Muscle layer of duodenum (tissue), 2 donors: ENCODE data around the gene LMAN1L.

Source experiments
- H3K27ac ChIP-seq: one replicate; pipeline ENCODE4 v1.7.0; 2013; ENCODE audit warnings: mild to moderate bottlenecking, low read length
- H3K27me3 ChIP-seq: one replicate; pipeline ENCODE4 v1.7.0; 2013; ENCODE audit warnings: low read depth, mild to moderate bottlenecking, control low read depth, low read length
- H3K36me3 ChIP-seq, 2 donors: one replicate each; pipeline ENCODE4 v1.7.0; 2013; ENCODE audit warnings: low read length in 2 of 2, control low read depth in 1 of 2, mild to moderate bottlenecking in 1 of 2; ENCODE audit not compliant: insufficient read depth in 2 of 2, control insufficient read depth in 1 of 2
- H3K4me1 ChIP-seq, 2 donors: one replicate each; pipeline ENCODE4 v1.7.0; 2013; ENCODE audit warnings: low read length in 2 of 2, mild to moderate bottlenecking in 2 of 2, control low read depth in 1 of 2, moderate library complexity in 1 of 2; ENCODE audit not compliant: insufficient read depth in 2 of 2, control insufficient read depth in 1 of 2
- H3K4me3 ChIP-seq, 2 donors: one replicate each; pipeline ENCODE4 v1.7.0; 2013; ENCODE audit warnings: low read length in 2 of 2, low read depth in 1 of 2, mild to moderate bottlenecking in 1 of 2
- H3K9me3 ChIP-seq, 2 donors: one replicate each; pipeline ENCODE4 v1.7.0; 2013; ENCODE audit warnings: low read length in 2 of 2, control low read depth in 1 of 2, mild to moderate bottlenecking in 1 of 2; ENCODE audit not compliant: control insufficient read depth in 1 of 2
- donor health status: healthy.

The LMAN1L gene

DNA sequence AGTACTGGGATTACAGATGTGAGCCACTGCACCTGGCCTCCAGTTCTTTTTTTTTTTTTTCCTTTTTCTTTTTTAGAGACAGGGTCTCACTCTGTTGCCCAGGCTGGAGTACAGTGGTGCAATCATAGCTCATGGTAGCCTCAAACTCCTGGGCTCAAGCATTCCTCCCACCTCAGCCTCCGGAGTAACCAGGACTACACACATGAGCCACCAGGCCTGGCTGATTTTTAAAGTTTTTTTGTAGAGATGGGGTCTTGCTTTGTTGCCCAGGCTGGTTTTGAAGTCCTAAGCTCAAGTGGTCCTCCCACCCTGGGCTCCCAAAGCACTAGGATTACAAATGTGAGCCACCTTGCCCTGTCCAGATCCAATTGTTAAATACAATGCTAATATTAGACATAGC, 43.9 kb downstream of the LMAN1L start:
- H3K4me1 ChIP-seq, result peaks cover 5 to 27% of the 10 kb centered on the region in 2 donors
- H3K27me3 ChIP-seq, result no peaks in the 10 kb centered on the region
- peaks cover 23 to 28% of the 10 kb centered on the region in 2 donors for H3K36me3 ChIP-seq
- H3K9me3 ChIP-seq, result no peaks in the 10 kb centered on the region
- no peak overlapping the region for H3K4me3 ChIP-seq
- H3K27ac ChIP-seq, result no peak overlapping the region

GRCh38 chr15:74857082-74857655, 44.5 kb downstream of the LMAN1L start:
- no peak overlapping the region for H3K4me3 ChIP-seq
- peaks cover 5 to 27% of the 10 kb centered on the region in 2 donors for H3K4me1 ChIP-seq
- no peaks in the 10 kb centered on the region for H3K27me3 ChIP-seq
- H3K27ac ChIP-seq, result no peak overlapping the region
- H3K9me3 ChIP-seq, result no peaks in the 10 kb centered on the region
- peaks cover 17 to 22% of the 10 kb centered on the region in 2 donors for H3K36me3 ChIP-seq

GRCh38 chr15:74857671-74858368, 45.2 kb downstream of the LMAN1L start:
- H3K36me3 ChIP-seq, result peaks cover 10 to 15% of the 10 kb centered on the region in 2 donors
- H3K4me1 ChIP-seq, result peaks cover 5 to 27% of the 10 kb centered on the region in 2 donors
- no peaks in the 10 kb centered on the region for H3K9me3 ChIP-seq
- no peak overlapping the region for H3K27ac ChIP-seq
- no peak overlapping the region for H3K4me3 ChIP-seq
- no peaks in the 10 kb centered on the region for H3K27me3 ChIP-seq

GRCh38 chr15:74858369-74858740, 45.7 kb downstream of the LMAN1L start:
- H3K9me3 ChIP-seq, result no peaks in the 10 kb centered on the region
- H3K36me3 ChIP-seq, result peaks cover 5 to 10% of the 10 kb centered on the region in 2 donors
- peaks cover 5 to 27% of the 10 kb centered on the region in 2 donors for H3K4me1 ChIP-seq
- no peak overlapping the region for H3K4me3 ChIP-seq
- no peaks in the 10 kb centered on the region for H3K27me3 ChIP-seq
- no peak overlapping the region for H3K27ac ChIP-seq

DNA sequence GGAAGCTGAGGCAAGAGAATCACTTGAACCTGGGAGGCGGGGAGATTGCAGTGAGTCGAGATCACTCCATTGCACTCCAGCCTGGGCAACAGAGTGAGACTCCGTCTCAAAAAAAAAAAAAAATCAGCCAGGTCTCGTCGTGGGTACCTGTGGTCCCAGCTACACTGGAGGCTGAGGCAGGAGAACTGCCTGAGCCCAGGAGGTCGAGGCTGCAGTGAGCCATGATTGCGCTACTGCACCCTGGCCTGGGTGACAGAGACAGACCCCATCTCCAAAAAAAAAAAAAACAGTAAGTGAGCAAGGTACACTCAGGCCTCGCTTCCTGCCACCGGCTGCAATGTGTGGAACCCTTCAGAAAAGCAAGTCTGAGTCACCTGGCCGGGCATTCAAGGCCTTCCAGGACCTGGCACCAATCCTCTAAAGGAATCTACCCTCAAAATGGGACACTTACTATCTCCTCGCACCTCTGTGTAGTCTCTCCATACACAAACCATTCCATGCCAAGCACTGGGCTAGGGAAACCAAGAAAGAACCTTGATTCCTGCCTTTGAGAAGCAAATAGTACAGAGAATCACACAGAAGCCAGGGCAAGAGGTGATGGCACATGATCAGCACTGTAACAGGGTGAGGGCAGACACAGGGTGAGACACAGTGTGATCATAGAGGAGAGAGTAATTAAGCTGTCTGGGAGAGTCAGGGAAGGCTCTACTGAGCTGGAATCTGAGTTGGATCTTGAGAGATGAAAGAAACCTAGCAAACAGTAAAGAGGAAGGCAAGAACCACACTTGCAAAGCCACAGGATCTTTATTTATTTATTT, 50.8 kb downstream of the LMAN1L start:
- Histone ChIP-seq H3K4me1 (peaks cover 10 to 19% of the 10 kb centered on the region in 2 donors), H3K27ac (peak overlapping the region; percentile 62)

DNA sequence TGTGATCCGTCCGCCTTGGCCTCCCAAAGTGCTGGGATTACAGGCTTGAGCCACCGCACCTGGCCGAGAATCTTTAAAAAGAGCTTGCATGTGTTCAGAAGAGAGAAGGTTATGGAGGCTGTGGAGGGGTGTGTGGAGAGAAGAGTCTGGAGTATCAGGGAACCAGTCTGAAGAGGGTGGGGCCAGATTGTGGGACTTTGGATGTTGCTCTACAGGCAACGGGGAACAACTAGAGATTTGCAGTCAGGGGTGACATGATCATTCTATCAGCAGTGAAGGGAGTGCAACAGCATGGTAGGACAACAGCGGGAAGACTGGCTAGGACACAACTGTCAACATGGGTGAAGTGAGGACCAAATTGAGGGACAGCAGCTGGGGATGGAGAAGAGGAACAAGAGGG, 51.7 kb downstream of the LMAN1L start:
- Histone ChIP-seq H3K36me3 (peaks cover 0 to under 1% of the 10 kb centered on the region in 2 donors), H3K9me3 (no peaks in the 10 kb centered on the region), H3K4me3 (no peak overlapping the region), H3K27ac (no peak overlapping the region), H3K4me1 (peaks cover 11 to 19% of the 10 kb centered on the region in 2 donors), H3K27me3 (no peaks in the 10 kb centered on the region)

More for the DNA sequence above, 50.8 kb downstream of the LMAN1L start:
- Histone ChIP-seq H3K36me3 (no peaks in the 10 kb centered on the region), H3K9me3 (no peaks in the 10 kb centered on the region), H3K4me3 (no peak overlapping the region), H3K27me3 (no peaks in the 10 kb centered on the region)

GRCh38 chr15:74865316-74865715, 52.7 kb downstream of the LMAN1L start:
- Histone ChIP-seq H3K27ac (no peak overlapping the region), H3K9me3 (no peaks in the 10 kb centered on the region), H3K27me3 (no peaks in the 10 kb centered on the region), H3K4me3 (no peak overlapping the region), H3K36me3 (peaks cover 0 to 6% of the 10 kb centered on the region in 2 donors), H3K4me1 (peaks cover 21 to 26% of the 10 kb centered on the region in 2 donors)

- Histone ChIP-seq H3K27ac (no peak overlapping the region), H3K27me3 (no peaks in the 10 kb centered on the region), H3K4me3 (no peak overlapping the region), H3K9me3 (no peaks in the 10 kb centered on the region), H3K4me1 (peaks cover 29 to 34% of the 10 kb centered on the region in 2 donors), H3K36me3 (peaks cover 0 to 6% of the 10 kb centered on the region in 2 donors)
These were observed 53.5 kb downstream of the LMAN1L start for GRCh38 chr15:74866090-74866489.

DNA sequence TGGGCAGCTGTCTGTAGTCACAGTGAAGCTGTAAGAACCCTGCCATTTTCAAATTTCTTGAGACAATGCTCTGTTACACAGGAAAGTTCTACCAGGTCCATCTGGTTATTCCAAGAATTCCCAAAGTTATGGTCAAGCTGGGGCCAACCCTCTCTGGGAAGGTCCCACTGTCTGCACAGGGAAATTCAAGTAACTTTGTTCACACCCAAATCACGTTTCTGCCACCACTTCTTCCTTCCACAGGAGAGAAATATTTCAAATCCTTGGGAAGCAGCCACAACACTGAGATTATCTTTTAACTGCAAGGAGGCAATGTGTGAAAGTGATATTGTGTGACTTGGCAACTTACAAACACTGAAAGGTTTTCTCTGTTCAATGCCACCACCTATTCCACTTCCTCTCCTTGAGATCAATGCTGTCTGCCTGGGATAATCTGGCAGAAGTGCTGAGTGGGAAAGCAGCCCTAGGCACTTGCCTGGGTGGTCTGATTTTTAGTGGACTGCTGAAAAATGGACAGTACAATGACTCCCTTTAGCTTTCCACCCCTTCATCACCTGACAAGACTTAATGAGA, 54.9 kb downstream of the LMAN1L start:
- peak overlapping the region; percentile 88 for H3K27ac ChIP-seq
- H3K4me3 ChIP-seq, result no peak overlapping the region
- no peaks in the 10 kb centered on the region for H3K9me3 ChIP-seq
- H3K4me1 ChIP-seq, result peaks cover 29 to 48% of the 10 kb centered on the region in 2 donors
- H3K27me3 ChIP-seq, result no peaks in the 10 kb centered on the region
- H3K36me3 ChIP-seq, result peaks cover 0 to 6% of the 10 kb centered on the region in 2 donors

DNA sequence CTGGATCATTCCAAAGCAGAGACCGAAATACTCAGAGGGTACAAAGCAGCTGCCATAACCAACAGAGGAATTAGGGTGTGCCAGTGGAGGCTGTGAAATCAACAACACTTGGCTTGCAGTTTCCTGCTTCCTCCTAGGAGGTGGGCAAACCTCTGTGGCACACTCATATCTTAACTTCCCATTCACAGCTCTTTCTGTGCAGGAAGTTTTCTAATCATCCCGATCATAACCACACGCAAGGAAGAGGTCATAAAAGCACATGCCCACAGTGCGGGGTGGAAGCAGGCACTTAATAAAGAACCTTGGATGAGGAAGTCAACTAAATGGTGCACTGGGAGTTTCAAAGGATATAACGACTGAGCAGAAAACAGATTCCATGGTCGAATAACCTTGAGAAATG, 55.4 kb downstream of the LMAN1L start:
- no peaks in the 10 kb centered on the region for H3K27me3 ChIP-seq
- H3K9me3 ChIP-seq, result no peaks in the 10 kb centered on the region
- H3K36me3 ChIP-seq, result peaks cover 0 to 6% of the 10 kb centered on the region in 2 donors
- peak overlapping the region; percentile 88 for H3K27ac ChIP-seq
- no peak overlapping the region for H3K4me3 ChIP-seq
- peaks cover 29 to 48% of the 10 kb centered on the region in 2 donors for H3K4me1 ChIP-seq

- Histone ChIP-seq H3K27ac (peak overlapping the region; percentile 88), H3K4me3 (peak overlapping the region in 1 of 2 donors; percentile 50), H3K4me1 (peaks cover 29 to 52% of the 10 kb centered on the region in 2 donors), H3K9me3 (no peaks in the 10 kb centered on the region), H3K36me3 (peaks cover 0 to 6% of the 10 kb centered on the region in 2 donors), H3K27me3 (no peaks in the 10 kb centered on the region)
These were observed 56.7 kb downstream of the LMAN1L start for GRCh38 chr15:74869372-74869725.
